NCI-H2081 treated with DMSO at 0.1 percent for 48 hours (cell line): Measurements from ENCODE around the gene BIN1.
"Not testable (repeated sequence)": the region's sequence is repeated elsewhere in the genome, so short reads cannot be mapped to it uniquely, and the experiment has no call there.

ENCODE experiments used
- DNase-seq: peaks from one replicate; lab custom pipeline; 2025; lab: John Stamatoyannopoulos, UW

Gene BIN1

GRCh38 chr2:127046579-127046978 is 60.4 kb downstream of the BIN1 start:
- no peak for DNase-seq

DNA sequence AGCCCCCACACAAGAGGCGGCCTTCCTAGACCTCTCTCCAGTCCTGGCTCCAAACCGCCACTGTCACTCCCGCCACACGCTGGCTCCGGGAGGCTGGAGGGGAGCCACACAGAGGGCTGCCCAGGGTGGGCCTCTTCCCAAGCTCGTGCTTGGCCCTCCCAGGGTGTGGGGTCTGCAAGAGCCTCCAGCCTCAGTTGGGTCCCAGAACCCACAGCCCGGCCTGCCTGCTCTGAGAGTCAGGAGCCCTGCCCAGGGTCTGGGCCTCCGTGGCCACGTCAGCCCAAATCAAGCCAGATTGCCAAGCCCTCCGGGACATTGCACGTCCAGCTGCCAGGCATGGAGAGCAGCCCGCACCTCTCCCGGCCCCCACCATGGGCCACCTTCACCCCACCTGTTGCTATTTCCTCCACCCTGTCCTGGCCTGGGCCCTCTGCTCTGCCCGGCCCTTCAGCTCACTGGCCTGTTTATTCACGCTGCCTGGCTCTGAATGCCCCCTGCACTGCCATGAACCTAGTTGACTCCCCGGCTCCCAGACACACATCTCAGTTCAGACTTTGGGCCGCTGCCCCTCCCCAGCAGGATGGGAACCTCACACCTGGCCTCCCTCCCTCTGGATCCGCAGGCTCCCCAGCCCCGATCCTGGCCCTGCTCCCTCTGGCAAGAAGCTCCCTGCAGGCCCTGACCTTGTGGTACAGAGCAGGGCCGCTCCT is 61.0 kb downstream of the BIN1 start:
- no peak for DNase-seq

DNA sequence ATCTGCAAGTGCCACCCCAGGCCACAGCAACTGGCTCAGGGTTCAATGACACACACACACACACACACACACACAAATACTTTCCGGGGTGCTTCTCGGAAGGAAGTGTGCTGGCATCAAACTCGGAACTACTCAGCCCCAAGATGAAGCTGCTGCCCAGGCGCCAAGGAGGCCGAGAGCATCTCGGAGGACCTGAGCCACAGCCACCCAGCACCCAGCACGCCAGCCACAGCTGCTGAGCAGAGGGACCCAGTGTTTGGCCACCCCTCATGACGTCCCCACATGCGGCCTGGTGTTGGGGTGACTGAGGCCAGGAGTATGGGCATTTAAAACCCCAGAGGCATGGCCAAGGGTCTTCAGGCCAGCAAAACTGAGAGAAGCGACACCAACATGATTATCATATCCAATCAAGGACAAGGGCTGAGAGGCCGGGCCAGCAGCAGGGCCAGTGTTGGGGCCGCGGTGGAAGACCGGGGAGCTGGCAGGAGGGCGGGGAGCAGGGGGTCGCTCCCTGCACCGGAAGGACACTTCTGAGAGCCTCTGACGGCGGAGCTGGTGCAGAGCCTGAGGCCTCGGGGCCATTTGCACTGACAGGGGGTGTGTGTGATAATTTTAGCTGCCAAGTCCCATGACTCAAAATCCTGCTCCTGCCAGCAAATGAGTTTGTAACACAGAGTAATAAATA is 61.8 kb downstream of the BIN1 start:
- no peak for DNase-seq

DNA sequence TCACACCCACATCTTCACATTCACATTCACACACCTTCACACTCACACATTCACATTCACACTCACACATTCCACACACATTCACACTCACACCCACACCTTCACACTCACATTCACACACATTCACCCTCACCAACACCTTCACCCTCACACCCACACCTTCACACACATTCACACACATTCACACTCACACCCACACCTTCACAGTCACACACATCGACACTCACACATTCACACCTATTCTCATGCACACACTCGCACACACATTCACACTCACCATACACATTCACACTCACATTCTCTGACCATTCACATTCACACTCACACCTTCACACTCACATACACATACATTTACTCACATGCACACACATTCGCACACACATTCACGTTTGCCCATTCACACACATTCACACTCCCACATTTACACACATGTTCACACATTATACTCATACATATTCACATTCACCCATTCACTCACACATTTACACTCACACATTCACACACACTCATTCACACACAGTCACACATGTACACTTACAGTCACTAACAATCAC is 62.7 kb downstream of the BIN1 start:
- DNase-seq, result no peak

DNA sequence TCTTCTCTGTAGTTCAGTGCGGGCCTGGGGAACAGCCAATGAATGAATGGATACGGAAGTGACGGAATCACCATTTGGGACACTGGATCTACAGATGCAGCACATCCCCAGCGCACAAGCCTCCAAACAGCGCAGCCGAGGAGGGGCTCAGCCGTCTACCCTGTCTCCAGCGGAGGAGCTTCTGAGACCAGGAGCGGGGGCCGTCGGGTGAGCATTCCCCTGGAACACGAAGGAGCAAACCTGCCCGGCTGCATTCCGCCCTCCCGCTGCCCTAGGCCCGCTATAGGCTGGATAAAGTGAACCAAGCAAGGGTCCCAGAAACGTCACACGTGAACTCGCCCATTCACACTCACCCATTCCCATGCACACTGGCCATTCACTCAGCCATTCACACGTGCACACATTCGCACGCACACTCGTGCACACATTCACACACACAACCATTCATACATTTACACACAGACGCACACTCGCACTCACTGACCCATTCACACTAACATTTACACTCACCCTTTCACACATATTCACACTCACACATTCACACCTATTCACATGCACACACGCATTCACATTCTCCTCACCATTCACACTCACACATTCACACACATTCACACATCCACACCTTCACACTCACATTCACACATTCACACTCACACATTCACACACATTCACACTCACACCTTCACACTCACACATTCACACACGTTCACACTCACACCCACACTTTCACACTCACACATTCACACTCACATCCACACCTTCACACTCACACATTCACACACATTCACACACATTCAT is 63.4 kb downstream of the BIN1 start:
- DNase-seq, result no peak

DNA sequence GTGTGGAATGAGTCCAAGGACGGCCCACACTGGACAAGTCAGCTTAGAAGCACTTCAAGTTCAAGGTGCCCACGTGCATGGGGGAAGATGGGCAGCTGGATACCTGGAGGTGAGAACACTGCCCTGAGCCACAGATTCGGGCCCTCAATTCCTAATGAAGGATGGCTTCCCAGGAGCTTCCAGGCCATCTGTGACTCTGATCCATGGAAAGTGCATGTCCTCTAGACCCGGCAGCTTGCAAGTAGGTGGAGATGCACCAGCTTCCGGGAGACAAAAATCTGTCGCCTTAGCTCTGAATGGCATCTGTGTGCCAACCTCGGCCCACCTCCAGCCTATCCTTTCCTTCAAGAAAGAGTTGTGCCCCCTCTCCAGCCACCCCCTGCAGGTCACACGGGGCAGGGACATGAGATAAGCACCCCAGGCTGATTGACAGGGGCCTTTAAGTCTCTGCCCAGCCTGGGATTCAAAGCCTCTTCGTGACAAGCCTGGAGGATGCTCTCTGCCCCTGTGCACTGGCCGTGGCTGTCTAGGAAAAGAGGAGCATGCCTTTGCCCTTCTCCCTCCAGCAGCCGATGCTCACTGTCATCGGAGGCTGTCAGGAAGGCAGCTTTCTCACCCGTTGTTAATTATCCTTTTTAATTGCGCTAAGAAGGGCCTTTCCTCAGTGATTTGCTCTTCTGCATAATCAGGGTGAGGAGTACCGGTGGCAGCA is 65.5 kb downstream of the BIN1 start:
- no peak for DNase-seq

GRCh38 chr2:127040169-127040568 is 66.8 kb downstream of the BIN1 start:
- no peak for DNase-seq

GRCh38 chr2:127039387-127040031 is 67.4 kb downstream of the BIN1 start:
- no peak for DNase-seq

- no peak for DNase-seq
Measured at GRCh38 chr2:127037476-127037875, 69.5 kb downstream of the BIN1 start.

DNA sequence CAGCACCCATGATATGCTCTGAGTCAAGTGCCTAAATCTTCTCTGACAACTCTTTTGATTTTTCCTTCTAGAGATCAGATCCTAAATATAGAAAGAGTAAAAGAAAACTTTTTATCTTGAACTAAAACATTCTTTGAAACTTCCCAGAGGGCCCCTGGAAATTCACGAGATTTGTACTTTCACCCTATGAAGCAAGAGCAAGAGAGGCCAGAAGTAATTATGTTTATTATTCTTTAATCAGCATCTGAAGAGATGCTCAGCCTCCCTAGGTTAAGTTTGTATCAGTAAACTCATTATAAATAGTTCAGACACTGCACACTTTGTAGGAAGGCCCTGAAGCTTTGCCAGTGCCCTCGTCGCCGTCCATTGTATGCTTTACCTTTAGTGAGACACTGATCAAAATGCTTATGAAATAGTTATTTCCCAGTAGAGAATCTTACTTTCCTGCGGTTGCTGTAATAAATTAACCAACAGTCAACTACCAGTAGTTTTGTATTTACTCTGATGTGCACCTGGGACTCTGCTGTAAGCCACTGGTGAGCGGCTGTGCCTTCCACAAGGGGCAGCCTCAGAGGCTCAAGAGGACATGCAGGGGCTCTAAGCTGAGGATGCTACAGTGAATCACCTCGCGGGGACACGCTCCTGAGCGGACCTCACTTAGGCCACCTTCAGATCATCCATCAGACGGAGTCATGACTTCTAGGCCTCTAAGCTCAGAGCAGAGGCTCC is 71.9 kb downstream of the BIN1 start:
- no peak for DNase-seq

- DNase-seq, result no peak
Measured at GRCh38 chr2:127034051-127034450, 72.9 kb downstream of the BIN1 start.

GRCh38 chr2:127032621-127033020 is 74.3 kb downstream of the BIN1 start:
- DNase-seq, result no peak

DNA sequence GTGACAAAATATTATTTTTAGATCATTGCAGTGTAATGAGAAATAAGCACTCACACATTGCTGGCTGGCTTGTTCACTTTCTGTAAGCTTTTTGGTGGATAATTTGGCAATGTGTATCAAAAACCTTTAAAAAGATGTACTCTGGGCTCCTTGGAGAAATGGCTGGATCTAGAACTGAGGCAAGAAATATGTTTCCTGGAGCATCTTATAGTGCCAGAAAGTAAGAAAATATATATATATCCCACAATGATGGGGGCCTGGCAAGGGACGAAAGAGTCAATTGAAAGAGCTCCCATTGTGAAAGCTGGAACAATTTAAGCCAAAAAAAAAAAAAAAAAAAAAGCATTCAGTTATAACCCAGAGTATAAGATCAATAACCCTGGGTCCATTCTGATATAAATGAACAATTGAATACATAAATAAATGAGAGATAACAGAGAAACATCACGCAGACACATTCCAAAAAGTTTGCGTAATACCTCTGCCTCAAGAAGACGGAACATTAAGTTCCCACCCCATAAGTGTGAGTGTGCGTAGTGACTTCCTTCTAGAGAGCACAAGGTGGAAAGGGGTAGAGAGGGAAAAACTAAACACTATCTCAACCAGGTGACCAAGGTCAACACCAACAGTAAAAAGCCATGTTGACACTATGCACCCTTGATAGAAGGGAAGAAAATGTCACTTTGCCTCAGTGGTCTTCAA is 77.5 kb downstream of the BIN1 start:
- DNase-seq, result no peak

GRCh38 chr2:127028745-127029144 is 78.2 kb downstream of the BIN1 start:
- DNase-seq, result not testable (repeated sequence)

DNA sequence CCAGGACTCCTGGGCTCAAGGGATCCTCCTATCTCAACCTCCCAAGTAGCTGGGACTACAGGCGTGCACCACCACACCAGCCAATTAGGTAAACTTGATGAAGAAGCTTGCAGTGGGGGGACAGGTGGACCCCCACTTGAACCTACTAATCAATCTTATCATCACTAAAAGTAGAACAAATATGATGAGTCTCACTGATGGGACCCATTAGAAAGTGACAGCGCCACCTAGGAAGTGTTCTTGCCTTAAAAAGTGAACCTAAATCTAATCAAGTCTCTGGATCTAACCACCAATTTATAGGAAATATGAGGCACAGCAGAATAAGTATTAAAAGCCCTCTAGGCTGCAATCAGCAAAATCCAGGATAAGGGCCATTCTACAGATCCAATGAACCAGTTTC is 79.2 kb downstream of the BIN1 start:
- no peak for DNase-seq

DNA sequence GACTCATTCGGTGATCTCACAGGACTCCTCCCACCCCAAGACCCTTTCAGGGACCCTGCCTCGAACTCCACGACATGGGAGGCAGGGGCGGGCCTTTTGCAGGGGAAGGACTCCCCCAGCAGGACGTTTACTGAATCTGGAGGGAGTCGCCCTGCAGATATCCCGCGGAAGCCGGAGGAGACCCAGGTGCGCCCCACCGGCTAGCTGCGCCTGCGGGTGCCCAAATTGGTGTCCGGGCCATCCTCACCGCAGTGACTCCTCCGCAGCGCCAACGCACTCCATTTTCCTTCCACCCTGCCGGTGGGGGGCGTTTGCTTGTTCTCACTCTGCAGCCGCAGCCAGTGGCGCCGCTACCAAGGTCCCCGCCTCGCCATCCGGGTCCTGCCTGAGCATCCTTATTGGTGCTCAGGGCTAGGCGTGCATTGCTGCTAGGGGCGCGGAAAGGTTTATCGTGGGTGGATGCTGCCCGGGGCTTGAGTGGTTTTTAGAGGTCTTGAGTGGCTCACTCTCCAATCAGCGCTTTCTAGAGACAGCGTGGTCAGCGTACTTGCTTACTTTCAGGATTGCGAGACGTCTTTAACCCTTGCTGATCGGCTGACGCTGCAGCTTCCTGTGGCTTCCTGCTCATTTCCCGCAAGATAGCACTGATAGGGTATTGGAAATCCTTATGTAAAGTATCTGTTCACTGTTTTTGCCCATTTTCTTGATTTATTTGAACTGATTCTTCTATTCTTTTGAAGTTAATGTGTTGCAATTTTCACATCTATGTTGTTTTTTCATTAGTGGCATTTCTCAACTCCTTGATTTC is 81.4 kb downstream of the BIN1 start:
- peak; percentile 62 for DNase-seq

DNA sequence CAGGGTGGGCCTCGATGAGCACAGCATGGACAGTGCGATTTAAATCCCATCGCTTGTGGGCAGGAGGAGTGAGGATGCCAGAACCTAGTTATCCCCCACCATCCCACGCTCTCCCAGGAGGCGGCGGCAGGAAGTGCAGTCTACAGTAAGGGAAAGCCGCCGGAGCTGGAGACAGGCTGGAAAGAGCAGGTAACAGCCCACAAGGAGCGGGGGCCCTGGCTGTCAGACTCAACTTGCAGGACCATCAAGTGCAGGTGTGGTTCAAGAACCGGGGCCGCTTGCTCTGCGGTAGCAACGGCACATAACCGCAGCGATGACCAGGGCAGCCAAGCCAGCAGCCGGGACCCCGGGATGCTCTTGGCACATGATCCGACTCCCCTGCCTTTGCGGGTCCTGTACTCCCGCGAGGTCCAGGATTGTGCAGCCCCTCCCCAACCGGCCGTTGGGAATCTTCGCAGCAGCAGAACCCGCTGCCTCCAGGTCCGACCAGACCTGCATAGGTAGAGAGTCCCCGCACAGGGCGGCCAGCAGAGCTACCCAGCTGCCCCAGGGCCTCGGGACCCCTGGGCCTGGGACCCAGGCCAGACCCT is 82.1 kb downstream of the BIN1 start:
- DNase-seq, result no peak

DNA sequence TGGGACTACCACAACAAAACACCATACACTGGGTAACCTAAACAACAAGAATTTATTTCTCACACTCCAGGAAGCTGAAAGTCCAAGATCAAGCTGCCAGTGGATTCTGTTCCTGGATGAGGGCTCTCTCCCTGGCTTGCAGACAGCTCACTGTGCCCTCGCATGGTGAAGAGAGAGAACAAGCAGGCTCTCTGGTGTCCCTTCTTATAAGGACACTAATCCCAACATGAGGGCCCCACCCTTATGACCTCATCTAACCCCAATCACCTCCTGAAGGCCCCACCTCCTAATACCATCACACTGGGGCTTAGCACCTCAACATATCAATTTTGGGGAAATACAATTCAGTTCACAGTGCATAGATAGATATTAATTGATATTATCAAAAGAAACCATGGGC is 83.5 kb downstream of the BIN1 start:
- no peak for DNase-seq

- DNase-seq, result no peak
Measured at GRCh38 chr2:127022817-127023216, 84.1 kb downstream of the BIN1 start.
